ENCODE data around the gene HMOX1. TPM values are rescaled to one million over a fixed set of nuclear protein-coding genes. Genes with fewer than 3 reads are reported as not detected.

Gene HMOX1
- total and polyA plus RNA-seq, 2 of the 13 experiments (the other 11 are each of a cell fraction or from before 2014, with no cell fraction given): 53.6 to 67.4 TPM

- ChIA-PET CTCF (ENCODE audit: low intra/inter-chr PET ratio, low total read pairs) (no interaction called here), POLR2A (interaction anchor here (1.3 to 2.0 kb wide), 4 partner anchors 16 to 46 kb away, joined by 5 to 11 read pairs (median 7); partner anchors contain the start of gene HMOX1)
- Histone ChIP-seq H3K4me1 (ENCODE audit: insufficient read depth, low read length) (peaks cover 73% of the 10 kb centered on the region), H3K4me2 (ENCODE audit: low read depth, low read length) (peak overlapping the region; percentile 66), H3K79me2 (ENCODE audit: insufficient read depth, low read length) (peaks cover 10% of the 10 kb centered on the region), H3K9ac (ENCODE audit: insufficient read depth, low read depth, low read length) (no peak overlapping the region), H3K36me3 (replicated peaks in 1 of 2; ENCODE audit: control insufficient read depth in 1 of 2, insufficient read depth in 2 of 2, low read length in 2 of 2) (peaks cover 6 to 12% of the 10 kb centered on the region in 2 experiments; a peak in 4 of 5 replicates), H2AFZ (ENCODE audit: low read length) (no peak overlapping the region), H3K27me3 (ENCODE audit: control insufficient read depth in 1 of 2, insufficient read depth in 2 of 2, low read length in 2 of 2) (no peaks in the 10 kb centered on the region), H3K27ac (ENCODE audit: extremely low read length, insufficient read depth, low read length) (peak overlapping the region; percentile 80), H3K9me3 (ENCODE audit: low read length) (no peaks in the 10 kb centered on the region), H3K4me3 (replicated peaks in 1 of 3; ENCODE audit: insufficient read depth in 1 of 3, low read depth in 2 of 3, low read length in 3 of 3) (peak overlapping the region; percentile 24 to 50 (median 42); a peak in 5 of 6 replicates), H4K20me1 (ENCODE audit: insufficient read depth, low read length) (no peaks in the 10 kb centered on the region)
- in situ Hi-C loops (cut with HindIII; ENCODE audit: extremely low pct_ligation_motif_present, low pct_unique_long_range_greater_than_20kb): no loop called here
- ATAC-seq: peak; percentile 70
- no TSS peak for BruUV-seq (replicated peaks)
- peak; percentile 96 for FAIRE-seq
- intact Hi-C loops (cut with micrococcal nuclease; ENCODE audit: unreplicated experiment): loop anchor here (2.0 to 5.0 kb wide), 2 partner anchors 16 to 45 kb away; partner anchors contain the start of gene HMOX1
- WGBS (ENCODE audit: low lambda C conversion rate): 18% methylated on average over 13 of the region's 13 CpGs
- peak; percentile 89 for DNase-seq (ENCODE audit: low spot score)
- TF ChIP-seq POGK (CRISPR knock-in tag; conservative IDR thresholded peaks at IDR 0.05) (no peak), ZNF580 (CRISPR knock-in tag; IDR thresholded peaks at IDR 0.05; ENCODE audit: borderline replicate concordance, low read depth) (0 out of 2 replicates have a peak, but pooled peaks have one; percentile 22), ISL2 (CRISPR knock-in tag; IDR thresholded peaks at IDR 0.05) (peak; percentile 50; the same call in 1 of the 2 replicates), ARID5B (CRISPR knock-in tag; IDR thresholded peaks at IDR 0.05) (peak; percentile 65), ZNF205 (CRISPR knock-in tag; IDR thresholded peaks at IDR 0.05) (no peak), ZNF503 (CRISPR knock-in tag; IDR thresholded peaks at IDR 0.05) (0 out of 2 replicates have a peak, but pooled peaks have one; percentile 8), NFIC (IDR thresholded peaks at IDR 0.05; ENCODE audit: low read length) (0 out of 2 replicates have a peak, but pooled peaks have one; percentile 32), HNF1A (IDR thresholded peaks at IDR 0.05; ENCODE audit: low read depth) (peak; percentile 42), HNF1A (CRISPR knock-in tag; IDR thresholded peaks at IDR 0.05; ENCODE audit: borderline replicate concordance) (0 out of 2 replicates have a peak, but pooled peaks have one; percentile 59)
Observed at GRCh38 chr22:35397095-35397904, 16.4 kb downstream of the HMOX1 start.
